GM12865 (cell line): Measurements from ENCODE around the gene NFKB2.

ENCODE experiments used
- DNase-seq: peaks from one replicate; pipeline ENCODE4 v3.0.0; 2010; ENCODE audit warnings: low read depth
- H3K4me3 ChIP-seq: 2 replicates; pipeline ENCODE4 v1.5.1; 2011; ENCODE audit warnings: mild to moderate bottlenecking, low read depth, low read length, control low read depth
- TF ChIP-seq, protein P1 (sequence below): IDR thresholded peaks from 2 replicates; pipeline ENCODE4 v1.5.1; 2011; ENCODE audit warnings: low read length, control low read depth, low read depth, inconsistent platforms; ENCODE audit not compliant: insufficient read depth; ENCODE audit errors: missing control alignments

NFKB2 gene

DNA sequence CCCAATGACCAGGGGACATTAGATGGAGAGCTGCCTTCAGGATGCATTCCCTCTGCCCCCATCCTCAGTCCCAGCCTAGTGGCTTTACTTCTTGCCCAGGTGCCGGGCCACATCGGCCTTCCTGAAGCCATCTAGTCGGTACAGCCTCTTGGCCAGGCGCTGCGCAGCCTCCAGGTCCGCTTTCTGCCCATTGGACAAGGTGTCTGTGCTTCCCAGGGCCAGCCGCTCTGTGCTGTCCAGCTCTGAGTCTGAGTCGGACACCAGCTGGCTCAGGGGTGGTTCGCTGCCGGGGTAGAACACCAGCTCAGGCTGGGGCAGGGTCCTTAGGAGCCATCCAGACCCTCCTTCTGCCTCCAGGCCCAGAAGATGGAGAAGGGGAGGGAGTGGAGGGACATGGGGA, 16.8 kb downstream of the NFKB2 start:
- H3K4me3 ChIP-seq: no peak overlapping the region
- no peak for DNase-seq
- TF ChIP-seq, protein P1, sequence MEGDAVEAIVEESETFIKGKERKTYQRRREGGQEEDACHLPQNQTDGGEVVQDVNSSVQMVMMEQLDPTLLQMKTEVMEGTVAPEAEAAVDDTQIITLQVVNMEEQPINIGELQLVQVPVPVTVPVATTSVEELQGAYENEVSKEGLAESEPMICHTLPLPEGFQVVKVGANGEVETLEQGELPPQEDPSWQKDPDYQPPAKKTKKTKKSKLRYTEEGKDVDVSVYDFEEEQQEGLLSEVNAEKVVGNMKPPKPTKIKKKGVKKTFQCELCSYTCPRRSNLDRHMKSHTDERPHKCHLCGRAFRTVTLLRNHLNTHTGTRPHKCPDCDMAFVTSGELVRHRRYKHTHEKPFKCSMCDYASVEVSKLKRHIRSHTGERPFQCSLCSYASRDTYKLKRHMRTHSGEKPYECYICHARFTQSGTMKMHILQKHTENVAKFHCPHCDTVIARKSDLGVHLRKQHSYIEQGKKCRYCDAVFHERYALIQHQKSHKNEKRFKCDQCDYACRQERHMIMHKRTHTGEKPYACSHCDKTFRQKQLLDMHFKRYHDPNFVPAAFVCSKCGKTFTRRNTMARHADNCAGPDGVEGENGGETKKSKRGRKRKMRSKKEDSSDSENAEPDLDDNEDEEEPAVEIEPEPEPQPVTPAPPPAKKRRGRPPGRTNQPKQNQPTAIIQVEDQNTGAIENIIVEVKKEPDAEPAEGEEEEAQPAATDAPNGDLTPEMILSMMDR: no peak

DNA sequence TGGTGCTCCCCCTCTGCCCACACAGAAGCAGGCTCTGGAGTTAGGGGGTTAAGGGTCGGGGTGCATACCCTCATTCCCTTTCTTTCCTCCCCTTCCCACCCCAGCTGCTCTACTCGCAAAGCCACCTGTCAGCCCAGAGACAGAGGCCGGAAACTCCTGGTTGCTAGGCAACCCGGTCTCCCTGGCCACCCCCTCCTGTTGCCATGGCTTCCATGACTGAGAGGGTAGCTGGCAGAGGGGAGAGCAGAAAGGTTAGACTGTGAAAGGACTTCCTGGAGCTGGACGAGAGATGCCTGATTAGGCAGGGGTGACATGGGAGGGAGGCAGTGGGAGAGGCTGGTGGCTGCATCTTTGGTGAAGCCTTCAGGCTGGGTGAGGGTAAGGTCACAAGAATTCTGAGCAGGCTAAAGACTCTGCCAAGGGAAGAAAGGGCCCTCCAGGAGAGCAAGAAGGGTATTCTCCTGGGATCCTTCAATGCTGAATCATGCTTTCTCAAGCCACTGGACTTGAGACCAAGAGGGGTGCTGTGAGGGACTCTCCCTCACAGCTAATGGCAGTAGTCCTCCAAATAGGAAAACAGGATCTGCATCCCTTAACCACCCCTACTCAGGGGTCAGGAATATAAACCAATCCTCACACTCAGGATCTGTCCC, 17.7 kb downstream of the NFKB2 start:
- TF ChIP-seq, protein P1: no peak
- no peak overlapping the region for H3K4me3 ChIP-seq
- DNase-seq: peak; percentile 77

DNA sequence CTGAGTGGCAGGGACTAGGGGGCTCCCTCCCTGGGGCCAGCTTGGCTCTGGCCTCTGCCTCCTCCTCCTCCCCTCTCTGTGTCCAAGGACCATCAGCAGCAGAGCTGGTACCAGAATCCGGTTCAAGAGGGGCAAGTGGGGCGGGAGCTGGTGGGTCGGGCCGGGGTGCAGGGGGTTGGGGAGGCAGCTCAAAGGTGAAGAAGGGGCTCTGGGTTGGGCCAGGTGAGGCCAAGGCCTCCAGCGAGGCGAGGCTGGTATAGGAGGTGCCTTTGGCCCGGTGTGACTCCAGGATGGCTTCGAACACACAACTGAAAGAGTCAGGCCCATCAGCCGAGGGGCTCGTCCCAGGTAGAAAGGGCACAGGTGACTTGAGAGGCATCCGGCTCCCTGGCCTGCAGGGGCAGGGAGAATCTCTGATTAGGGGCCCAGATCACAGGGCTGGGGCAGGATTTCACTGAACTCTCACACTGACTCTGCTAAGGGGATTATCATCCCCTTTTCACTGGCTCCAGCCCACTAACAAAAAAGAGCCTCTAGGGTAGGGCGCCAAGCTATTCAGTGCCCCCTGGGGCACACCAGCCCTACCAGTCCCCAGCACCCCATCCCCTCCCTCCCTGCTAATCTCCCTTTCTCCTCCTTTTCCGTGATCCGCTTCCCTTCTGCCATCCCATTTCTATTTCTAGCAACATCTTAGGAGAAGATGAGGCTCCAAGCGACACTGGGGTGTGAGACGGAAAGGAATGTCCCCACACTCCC, 18.5 kb downstream of the NFKB2 start:
- TF ChIP-seq, protein P1: no peak
- no peak for DNase-seq
- H3K4me3 ChIP-seq: no peak overlapping the region

DNA sequence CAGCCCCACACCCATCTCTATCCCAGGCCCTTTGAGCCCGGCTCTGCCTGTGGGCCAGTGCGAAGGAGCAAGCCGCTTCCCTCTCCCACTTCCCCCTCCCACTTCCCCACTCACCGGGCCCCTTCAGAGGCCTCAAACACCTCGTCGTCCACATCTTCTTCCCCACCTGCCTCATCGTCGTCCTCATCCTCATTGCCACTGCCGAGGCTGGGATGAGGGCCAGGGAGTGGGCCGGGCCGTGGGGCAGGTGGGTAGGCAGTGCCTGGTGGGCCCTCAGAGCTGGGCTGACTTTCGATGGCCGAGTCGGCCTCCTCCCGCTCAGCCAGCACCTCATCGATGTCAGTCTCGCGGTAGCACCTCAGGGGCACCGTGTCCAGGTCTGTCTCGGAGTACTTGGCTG, 19.2 kb downstream of the NFKB2 start:
- no peak for DNase-seq
- H3K4me3 ChIP-seq: no peak overlapping the region
- TF ChIP-seq, protein P1: no peak

DNA sequence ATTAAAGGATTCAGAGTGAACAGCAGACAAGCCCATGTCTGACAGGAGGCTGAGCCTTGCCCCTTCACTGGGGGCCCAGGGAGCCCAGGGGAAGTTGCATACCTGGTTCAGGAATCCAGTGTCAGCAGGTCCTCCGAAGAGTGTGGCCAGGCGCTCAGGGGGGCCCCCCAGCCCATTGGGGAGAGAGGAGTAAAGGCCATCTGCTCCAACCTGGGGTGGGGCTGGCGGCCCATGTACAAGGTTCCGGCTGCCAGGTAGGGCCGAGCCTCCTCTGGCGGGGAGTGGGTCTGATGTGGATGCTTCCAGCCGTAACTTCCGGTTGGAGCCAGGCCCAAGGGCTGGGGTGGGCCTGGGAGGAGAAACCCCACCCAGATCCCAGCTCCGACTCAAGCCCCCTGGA, 20.8 kb downstream of the NFKB2 start:
- H3K4me3 ChIP-seq: no peak overlapping the region
- TF ChIP-seq, protein P1: no peak

DNA sequence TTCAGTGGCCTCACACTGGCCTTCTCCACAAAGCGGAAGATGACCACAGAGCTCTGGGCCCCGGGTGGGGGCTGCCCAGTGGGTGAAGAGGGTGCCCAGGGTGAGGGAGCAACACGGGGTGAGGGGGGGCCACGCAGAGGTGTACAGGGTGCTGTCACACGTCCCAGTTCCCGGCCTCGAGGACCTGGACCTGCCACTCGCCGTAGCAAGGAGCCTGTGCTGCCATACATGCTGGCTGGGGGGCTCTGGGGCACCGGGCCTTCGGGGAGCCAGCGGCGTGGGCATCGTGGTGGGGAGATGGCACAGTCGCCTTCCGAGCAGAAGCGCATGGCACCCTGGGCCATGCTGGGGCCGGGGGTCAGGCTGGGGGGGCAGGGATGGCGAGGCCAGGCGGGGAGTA, 21.2 kb downstream of the NFKB2 start:
- no peak overlapping the region for H3K4me3 ChIP-seq
- TF ChIP-seq, protein P1: no peak
- no peak for DNase-seq

More for the DNA sequence above, 20.8 kb downstream of the NFKB2 start:
- no peak for DNase-seq
